MG63 (cell line): ENCODE data around the gene TOM1L1. TPM values are rescaled to one million over a fixed set of nuclear protein-coding genes. Genes with fewer than 3 reads are reported as not detected.

Experiments used
- DNase-seq: peaks from one replicate; pipeline ENCODE4 v3.0.0-alpha.2; 2020
- H3K27me3 ChIP-seq: fragments of 250-450 bp; sonication (Bioruptor Pico); 2 replicates; pipeline ENCODE4 v1.5.1; 2020; ENCODE audit warnings: mild to moderate bottlenecking, moderate library complexity
- H3K36me3 ChIP-seq: fragments of 250-450 bp; sonication (Bioruptor Pico); 2 replicates; pipeline ENCODE4 v1.5.1; 2020; ENCODE audit warnings: mild to moderate bottlenecking, moderate library complexity
- H3K4me3 ChIP-seq: fragments of 250-450 bp; sonication (Bioruptor Pico); 2 replicates; pipeline ENCODE4 v1.5.1; 2020; ENCODE audit warnings: mild to moderate bottlenecking, moderate library complexity
- H3K9me3 ChIP-seq: fragments of 250-450 bp; sonication (Bioruptor Pico); 2 replicates; pipeline ENCODE4 v1.5.1; 2020; ENCODE audit warnings: mild to moderate bottlenecking, moderate library complexity
- total RNA-seq: library from RNA; depleted of rRNA; stranded (reverse); fragments of >200 nt; shearing (Covaris generic); gene quantifications from 2 replicates; pipeline ENCODE4 v1.2.3, GENCODE V29; 2014; ENCODE audit warnings: low replicate concordance

Gene TOM1L1
- total RNA-seq, 1 experiment from 2014 or later: 13.9 TPM

GRCh38 chr17:54887787-54888186, 12.9 kb upstream of the TOM1L1 start:
- DNase-seq: no peak
- Histone ChIP-seq H3K9me3 (no peaks in the 10 kb centered on the region), H3K36me3 (no peaks in the 10 kb centered on the region), H3K27me3 (0 out of 2 replicates have a peak, but pooled peaks cover 3% of the 10 kb centered on the region), H3K4me3 (no peak overlapping the region)

- H3K4me3 ChIP-seq: no peak overlapping the region
- H3K36me3 ChIP-seq: no peaks in the 10 kb centered on the region
Measured at GRCh38 chr17:54888254-54888653, 12.4 kb upstream of the TOM1L1 start.

GRCh38 chr17:54888981-54889380, 11.7 kb upstream of the TOM1L1 start:
- Histone ChIP-seq H3K4me3 (no peak overlapping the region), H3K9me3 (no peaks in the 10 kb centered on the region), H3K27me3 (peaks cover 4% of the 10 kb centered on the region; the same call in 1 of the 2 replicates), H3K36me3 (no peaks in the 10 kb centered on the region)
- DNase-seq: no peak

More at GRCh38 chr17:54888254-54888653, 12.4 kb upstream of the TOM1L1 start:
- peaks cover 4% of the 10 kb centered on the region; the same call in 1 of the 2 replicates for H3K27me3 ChIP-seq
- no peaks in the 10 kb centered on the region for H3K9me3 ChIP-seq
- DNase-seq: no peak

GRCh38 chr17:54891176-54891821, 9.4 kb upstream of the TOM1L1 start:
- Histone ChIP-seq H3K36me3 (no peaks in the 10 kb centered on the region), H3K4me3 (no peak overlapping the region), H3K9me3 (no peaks in the 10 kb centered on the region), H3K27me3 (peaks cover 7% of the 10 kb centered on the region; the same call in 1 of the 2 replicates)
- DNase-seq: peak; percentile 63

- DNase-seq: no peak
- Histone ChIP-seq H3K4me3 (no peak overlapping the region), H3K27me3 (peaks cover 7% of the 10 kb centered on the region; the same call in 1 of the 2 replicates), H3K9me3 (no peaks in the 10 kb centered on the region), H3K36me3 (no peaks in the 10 kb centered on the region)
Measured at GRCh38 chr17:54892360-54892759, 8.3 kb upstream of the TOM1L1 start.

GRCh38 chr17:54898576-54898975, 2.1 kb upstream of the TOM1L1 start:
- DNase-seq: no peak
- no peaks in the 10 kb centered on the region for H3K9me3 ChIP-seq
- H3K4me3 ChIP-seq: no peak overlapping the region
- no peaks in the 10 kb centered on the region; the same call in 1 of the 2 replicates for H3K36me3 ChIP-seq
- H3K27me3 ChIP-seq: peaks cover 8% of the 10 kb centered on the region

- no peak for DNase-seq
Measured at GRCh38 chr17:54899201-54899600, 1.5 kb upstream of the TOM1L1 start.

GRCh38 chr17:54899721-54900456, 763 bp upstream of the TOM1L1 start:
- DNase-seq: no peak
- Histone ChIP-seq H3K36me3 (peaks cover 5% of the 10 kb centered on the region), H3K9me3 (no peaks in the 10 kb centered on the region), H3K4me3 (peak overlapping the region; percentile 86), H3K27me3 (peaks cover 6% of the 10 kb centered on the region)

More at GRCh38 chr17:54899201-54899600, 1.5 kb upstream of the TOM1L1 start:
- no peaks in the 10 kb centered on the region for H3K9me3 ChIP-seq
- H3K27me3 ChIP-seq: peaks cover 8% of the 10 kb centered on the region
- H3K36me3 ChIP-seq: no peaks in the 10 kb centered on the region; the same call in 1 of the 2 replicates
- H3K4me3 ChIP-seq: no peak overlapping the region

- H3K27me3 ChIP-seq: peaks cover 6% of the 10 kb centered on the region; the same call in 1 of the 2 replicates
- no peaks in the 10 kb centered on the region for H3K9me3 ChIP-seq
- H3K4me3 ChIP-seq: peak overlapping the region; percentile 86
- peaks cover 5% of the 10 kb centered on the region for H3K36me3 ChIP-seq
- peak; percentile 63 for DNase-seq
Measured at GRCh38 chr17:54901230-54901822, 674 bp downstream of the TOM1L1 start.

- H3K4me3 ChIP-seq: no peak overlapping the region
- DNase-seq: no peak
- no peaks in the 10 kb centered on the region for H3K9me3 ChIP-seq
- H3K36me3 ChIP-seq: peaks cover 9% of the 10 kb centered on the region
- H3K27me3 ChIP-seq: peaks cover 6% of the 10 kb centered on the region; the same call in 1 of the 2 replicates
Measured at GRCh38 chr17:54902017-54902416, 1.4 kb downstream of the TOM1L1 start.

- peaks cover 6% of the 10 kb centered on the region; the same call in 1 of the 2 replicates for H3K27me3 ChIP-seq
- H3K9me3 ChIP-seq: no peaks in the 10 kb centered on the region
- peaks cover 9% of the 10 kb centered on the region for H3K36me3 ChIP-seq
- no peak for DNase-seq
- H3K4me3 ChIP-seq: no peak overlapping the region
Measured at GRCh38 chr17:54902611-54903010, 2.0 kb downstream of the TOM1L1 start.

GRCh38 chr17:54903375-54903774, 2.7 kb downstream of the TOM1L1 start:
- no peak for DNase-seq
- Histone ChIP-seq H3K27me3 (peaks cover 4% of the 10 kb centered on the region; the same call in 1 of the 2 replicates), H3K36me3 (peaks cover 9% of the 10 kb centered on the region), H3K4me3 (no peak overlapping the region), H3K9me3 (no peaks in the 10 kb centered on the region)

GRCh38 chr17:54906683-54907082, 6.0 kb downstream of the TOM1L1 start:
- no peaks in the 10 kb centered on the region for H3K27me3 ChIP-seq
- no peak for DNase-seq
- H3K4me3 ChIP-seq: no peak overlapping the region
- peaks cover 12% of the 10 kb centered on the region for H3K36me3 ChIP-seq
- H3K9me3 ChIP-seq: no peaks in the 10 kb centered on the region

GRCh38 chr17:54907376-54907775, 6.7 kb downstream of the TOM1L1 start:
- Histone ChIP-seq H3K27me3 (no peaks in the 10 kb centered on the region), H3K4me3 (no peak overlapping the region), H3K36me3 (peaks cover 12% of the 10 kb centered on the region), H3K9me3 (no peaks in the 10 kb centered on the region)
- DNase-seq: no peak

- Histone ChIP-seq H3K4me3 (no peak overlapping the region), H3K9me3 (no peaks in the 10 kb centered on the region), H3K27me3 (no peaks in the 10 kb centered on the region), H3K36me3 (peaks cover 28% of the 10 kb centered on the region)
- no peak for DNase-seq
Measured at GRCh38 chr17:54909766-54910165, 9.1 kb downstream of the TOM1L1 start.

- Histone ChIP-seq H3K27me3 (no peaks in the 10 kb centered on the region), H3K36me3 (peaks cover 65% of the 10 kb centered on the region), H3K9me3 (peaks cover 7% of the 10 kb centered on the region; the same call in 1 of the 2 replicates)
Measured at GRCh38 chr17:54916721-54917120, 16.1 kb downstream of the TOM1L1 start.

GRCh38 chr17:54919425-54919824, 18.8 kb downstream of the TOM1L1 start:
- H3K36me3 ChIP-seq: peaks cover 51% of the 10 kb centered on the region
- H3K4me3 ChIP-seq: no peak overlapping the region
- no peak for DNase-seq
- peaks cover 7% of the 10 kb centered on the region; the same call in 1 of the 2 replicates for H3K9me3 ChIP-seq
- no peaks in the 10 kb centered on the region for H3K27me3 ChIP-seq

More at GRCh38 chr17:54916721-54917120, 16.1 kb downstream of the TOM1L1 start:
- no peak for DNase-seq
- no peak overlapping the region for H3K4me3 ChIP-seq
